ENCODE data around the gene AP2S1. TPM values are rescaled to one million over a fixed set of nuclear protein-coding genes. Genes with fewer than 3 reads are reported as not detected.
A peak's percentile ranks its signal among the peaks of the same experiment; 100 is the strongest.

AP2S1 gene
- total and polyA plus RNA-seq, 2 donors (not counting 1 experiment from before 2014, with no cell fraction given): 143 to 201 TPM

GRCh38 chr19:46802152-46802551 lies 48.5 kb downstream of the AP2S1 start:
- H3K27me3 ChIP-seq (ENCODE audit: control insufficient read depth, insufficient read depth, low read length): no peaks in the 10 kb centered on the region
- no peak overlapping the region for H3K4me2 ChIP-seq (ENCODE audit: extremely low read depth, insufficient read depth, low read length)
- no peak overlapping the region for H3K27ac ChIP-seq (ENCODE audit: insufficient read depth, low read length)
- H3K9ac ChIP-seq (ENCODE audit: insufficient read depth, low read length): no peak overlapping the region
- no peak overlapping the region for H2AFZ ChIP-seq (ENCODE audit: low read length)
- H3K36me3 ChIP-seq (ENCODE audit: control insufficient read depth, insufficient read depth, low read length): no peaks in the 10 kb centered on the region
- H4K20me1 ChIP-seq (ENCODE audit: control insufficient read depth, extremely low read depth, insufficient read depth, low read length): no peaks in the 10 kb centered on the region
- no peaks in the 10 kb centered on the region for H3K4me1 ChIP-seq (ENCODE audit: control insufficient read depth, extremely low read depth, insufficient read depth, low read length)
- H3K4me3 ChIP-seq (replicated peaks in 1 of 4; ENCODE audit: control extremely low read depth in 1 of 4, insufficient read depth in 1 of 4, low read depth in 3 of 4, low read length in 4 of 4): no peak overlapping the region
- H3K79me2 ChIP-seq (ENCODE audit: control insufficient read depth, insufficient read depth, low read length): no peaks in the 10 kb centered on the region
- TF ChIP-seq EZH2 (IDR thresholded peaks at IDR 0.05; ENCODE audit: low read length, missing control alignments) (no peak), CTCF (conservative IDR thresholded peaks at IDR 0.05 in 1 of 2, IDR thresholded peaks at IDR 0.05 in 1 of 2; ENCODE audit: low read depth in 1 of 2, low read length in 2 of 2) (no peak)
- no peaks in the 10 kb centered on the region for H3K9me3 ChIP-seq (ENCODE audit: control insufficient read depth, insufficient read depth, low read depth, low read length)
- no peak for DNase-seq (ENCODE audit: low read depth in 2 of 2)

- H3K79me2 ChIP-seq (ENCODE audit: control insufficient read depth, insufficient read depth, low read length): no peaks in the 10 kb centered on the region
- H3K27ac ChIP-seq (ENCODE audit: insufficient read depth, low read length): no peak overlapping the region
- no peaks in the 10 kb centered on the region for H3K27me3 ChIP-seq (ENCODE audit: control insufficient read depth, insufficient read depth, low read length)
- no peak overlapping the region for H3K4me3 ChIP-seq (replicated peaks in 1 of 4; ENCODE audit: control extremely low read depth in 1 of 4, insufficient read depth in 1 of 4, low read depth in 3 of 4, low read length in 4 of 4)
- H3K4me2 ChIP-seq (ENCODE audit: extremely low read depth, insufficient read depth, low read length): no peak overlapping the region
- TF ChIP-seq EZH2 (IDR thresholded peaks at IDR 0.05; ENCODE audit: low read length, missing control alignments): no peak
- peaks cover 7% of the 10 kb centered on the region for H3K4me1 ChIP-seq (ENCODE audit: control insufficient read depth, extremely low read depth, insufficient read depth, low read length)
- no peak overlapping the region for H3K9ac ChIP-seq (ENCODE audit: insufficient read depth, low read length)
- H2AFZ ChIP-seq (ENCODE audit: low read length): no peak overlapping the region
- no peaks in the 10 kb centered on the region for H3K9me3 ChIP-seq (ENCODE audit: control insufficient read depth, insufficient read depth, low read depth, low read length)
- no peaks in the 10 kb centered on the region for H3K36me3 ChIP-seq (ENCODE audit: control insufficient read depth, insufficient read depth, low read length)
- DNase-seq (ENCODE audit: low read depth in 2 of 2): no peak
- no peaks in the 10 kb centered on the region for H4K20me1 ChIP-seq (ENCODE audit: control insufficient read depth, extremely low read depth, insufficient read depth, low read length)
These were observed 51.9 kb downstream of the AP2S1 start for GRCh38 chr19:46798713-46799112.

GRCh38 chr19:46797881-46798280 lies 52.8 kb downstream of the AP2S1 start:
- H3K4me2 ChIP-seq (ENCODE audit: extremely low read depth, insufficient read depth, low read length): no peak overlapping the region
- H3K9ac ChIP-seq (ENCODE audit: insufficient read depth, low read length): no peak overlapping the region
- H3K27ac ChIP-seq (ENCODE audit: insufficient read depth, low read length): no peak overlapping the region
- H4K20me1 ChIP-seq (ENCODE audit: control insufficient read depth, extremely low read depth, insufficient read depth, low read length): no peaks in the 10 kb centered on the region
- no peak for DNase-seq (ENCODE audit: low read depth in 2 of 2)
- no peaks in the 10 kb centered on the region for H3K27me3 ChIP-seq (ENCODE audit: control insufficient read depth, insufficient read depth, low read length)
- H3K4me1 ChIP-seq (ENCODE audit: control insufficient read depth, extremely low read depth, insufficient read depth, low read length): peaks cover 9% of the 10 kb centered on the region
- H2AFZ ChIP-seq (ENCODE audit: low read length): no peak overlapping the region
- no peaks in the 10 kb centered on the region for H3K79me2 ChIP-seq (ENCODE audit: control insufficient read depth, insufficient read depth, low read length)
- no peaks in the 10 kb centered on the region for H3K36me3 ChIP-seq (ENCODE audit: control insufficient read depth, insufficient read depth, low read length)
- TF ChIP-seq EZH2 (IDR thresholded peaks at IDR 0.05; ENCODE audit: low read length, missing control alignments): no peak
- no peak overlapping the region for H3K4me3 ChIP-seq (replicated peaks in 1 of 4; ENCODE audit: control extremely low read depth in 1 of 4, insufficient read depth in 1 of 4, low read depth in 3 of 4, low read length in 4 of 4)
- H3K9me3 ChIP-seq (ENCODE audit: control insufficient read depth, insufficient read depth, low read depth, low read length): no peaks in the 10 kb centered on the region

GRCh38 chr19:46791944-46792343 lies 58.7 kb downstream of the AP2S1 start:
- H3K4me3 ChIP-seq (replicated peaks in 1 of 4; ENCODE audit: control extremely low read depth in 1 of 4, insufficient read depth in 1 of 4, low read depth in 3 of 4, low read length in 4 of 4): no peak overlapping the region
- no peak overlapping the region for H2AFZ ChIP-seq (ENCODE audit: low read length)
- H3K9ac ChIP-seq (ENCODE audit: insufficient read depth, low read length): no peak overlapping the region
- no peak overlapping the region for H3K27ac ChIP-seq (ENCODE audit: insufficient read depth, low read length)
- H3K9me3 ChIP-seq (ENCODE audit: control insufficient read depth, insufficient read depth, low read depth, low read length): no peaks in the 10 kb centered on the region
- no peaks in the 10 kb centered on the region for H3K27me3 ChIP-seq (ENCODE audit: control insufficient read depth, insufficient read depth, low read length)
- peaks cover 12% of the 10 kb centered on the region for H3K4me1 ChIP-seq (ENCODE audit: control insufficient read depth, extremely low read depth, insufficient read depth, low read length)
- no peaks in the 10 kb centered on the region for H4K20me1 ChIP-seq (ENCODE audit: control insufficient read depth, extremely low read depth, insufficient read depth, low read length)
- H3K36me3 ChIP-seq (ENCODE audit: control insufficient read depth, insufficient read depth, low read length): no peaks in the 10 kb centered on the region
- peaks cover 13% of the 10 kb centered on the region for H3K79me2 ChIP-seq (ENCODE audit: control insufficient read depth, insufficient read depth, low read length)
- no peak for DNase-seq (ENCODE audit: low read depth in 2 of 2)
- H3K4me2 ChIP-seq (ENCODE audit: extremely low read depth, insufficient read depth, low read length): peak overlapping the region; percentile 25
- TF ChIP-seq CTCF (conservative IDR thresholded peaks at IDR 0.05 in 1 of 2, IDR thresholded peaks at IDR 0.05 in 1 of 2; ENCODE audit: low read depth in 1 of 2, low read length in 2 of 2) (no peak), EZH2 (IDR thresholded peaks at IDR 0.05; ENCODE audit: low read length, missing control alignments) (no peak)
